22Rv1 (cell line): Measurements from ENCODE around the gene PARP3.

ENCODE experiments used
- CTCF ChIP-seq: fragments of 450-650 bp; IDR thresholded peaks from 2 replicates; pipeline ENCODE4 v1.5.1; 2017; ENCODE audit warnings: mild to moderate bottlenecking
- ZFX ChIP-seq: fragments of 450-650 bp; IDR thresholded peaks from 2 replicates; pipeline ENCODE4 v1.6.1; 2017; ENCODE audit warnings: antibody characterized with exemption, borderline replicate concordance

GRCh38 chr3:51928438-51928837, 13.7 kb upstream of the PARP3 start:
- no peak for TF ChIP-seq CTCF
- TF ChIP-seq ZFX = no peak
